Thyroid gland (tissue), 4 donors: ENCODE data around the gene RHO. TPM values are rescaled to one million over a fixed set of nuclear protein-coding genes. Genes with fewer than 3 reads are reported as not detected.

Experiments used
- DNase-seq, 2 donors: peaks; one replicate each; pipeline ENCODE4 v3.0.0-alpha.2; 2019
- H3K27ac ChIP-seq, 3 donors: fragments of 200-600 bp; sonication (generic); 1 replicate in 2 of 3; 2 replicates in 1 of 3; pipeline ENCODE4 v1.5.1; 2016 to 2019; ENCODE audit warnings: mild to moderate bottlenecking in 1 of 3, moderate library complexity in 1 of 3
- H3K27me3 ChIP-seq: fragments of 200-600 bp; sonication (generic); one replicate; pipeline ENCODE4 v1.5.1; 2019
- H3K36me3 ChIP-seq, 2 donors: fragments of 200-600 bp; sonication (generic); one replicate each; pipeline ENCODE4 v1.5.1; 2016 to 2019
- H3K4me1 ChIP-seq, 2 donors: fragments of 200-600 bp; sonication (generic); one replicate each; pipeline ENCODE4 v1.5.1; 2017 to 2019
- H3K4me3 ChIP-seq, 3 donors: fragments of 200-600 bp; sonication (generic); replicated peaks in 1 of 3; 1 replicate in 2 of 3; 2 replicates in 1 of 3; pipeline ENCODE4 v1.5.1; 2016; ENCODE audit warnings: mild to moderate bottlenecking in 1 of 3
- H3K9me3 ChIP-seq: fragments of 200-600 bp; sonication (generic); one replicate; pipeline ENCODE4 v1.5.1; 2017
- CTCF ChIP-seq, 6 experiments: fragments of 200-600 bp in 3 of 6; fragments of 450-650 bp in 3 of 6; sonication (generic) in 3 of 6; IDR thresholded peaks; one replicate each; pipeline ENCODE4 v1.5.1; 2016 to 2019; ENCODE audit warnings: antibody characterized with exemption in 6 of 6, mild to moderate bottlenecking in 2 of 6, inconsistent platforms in 1 of 6, moderate library complexity in 1 of 6
- POLR2A ChIP-seq, 2 donors: fragments of 450-650 bp; IDR thresholded peaks; one replicate each; pipeline ENCODE4 v1.6.1; 2017; ENCODE audit warnings: antibody characterized with exemption in 2 of 2, mild to moderate bottlenecking in 2 of 2, moderate library complexity in 1 of 2
- WGBS, 2 donors: methylation state at CpG; one replicate each; pipeline ENCODE4 v1.1.5; 2017; 5-methylcytosine and 5-hydroxymethylcytosine counted together
- intact Hi-C: fragments of 100-400 bp; cut with DNase I; formaldehyde crosslinking; loops from one replicate; pipeline ENCODE4 v1.15.1; 2023
- total RNA-seq, 4 donors: library from RNA; depleted of rRNA; stranded (reverse); fragments of >200 nt; gene quantifications; one replicate each; pipeline ENCODE4 v1.2.3, GENCODE V29; 2016

RHO gene
- total RNA-seq, 4 donors from 2014 or later = not detected

- WGBS, 2 donors = 85 to 92% methylated on average over 14 to 15 of the region's 18 CpGs
- intact Hi-C loops = no loop called here
- Histone ChIP-seq H3K27ac (peak overlapping the region; percentile 49 to 75 (median 74)), H3K4me1 (peaks cover 21 to 58% of the 10 kb centered on the region in 2 donors), H3K27me3 (no peaks in the 10 kb centered on the region), H3K36me3 (peaks cover 4 to 11% of the 10 kb centered on the region in 2 donors), H3K4me3 (no peak overlapping the region), H3K9me3 (no peaks in the 10 kb centered on the region)
- TF ChIP-seq CTCF (IDR thresholded peaks at IDR 0.05) (no peak), POLR2A (IDR thresholded peaks at IDR 0.05) (no peak)
- no peak for DNase-seq
Observed at GRCh38 chr3:129561619-129562248, 33.3 kb downstream of the RHO start.

GRCh38 chr3:129562803-129563202, 34.4 kb downstream of the RHO start:
- intact Hi-C loops = no loop called here
- DNase-seq = no peak
- no peaks in the 10 kb centered on the region for H3K9me3 ChIP-seq
- H3K27me3 ChIP-seq = no peaks in the 10 kb centered on the region
- peaks cover 4 to 11% of the 10 kb centered on the region in 2 donors for H3K36me3 ChIP-seq
- peaks cover 21 to 55% of the 10 kb centered on the region in 2 donors for H3K4me1 ChIP-seq
- H3K27ac ChIP-seq = no peak overlapping the region
- WGBS, 2 donors = 76 to 88% methylated on average over 6 to 16 of the region's 19 CpGs
- no peak overlapping the region for H3K4me3 ChIP-seq
- TF ChIP-seq CTCF (IDR thresholded peaks at IDR 0.05) = no peak

- DNase-seq = no peak
- intact Hi-C loops = no loop called here
- H3K36me3 ChIP-seq = peaks cover 4 to 11% of the 10 kb centered on the region in 2 donors
- H3K27ac ChIP-seq = peak overlapping the region in 1 of 3 donors; percentile 63
- no peak for TF ChIP-seq CTCF (IDR thresholded peaks at IDR 0.05)
- TF ChIP-seq POLR2A (IDR thresholded peaks at IDR 0.05) = no peak
- no peaks in the 10 kb centered on the region for H3K27me3 ChIP-seq
- H3K4me1 ChIP-seq = peaks cover 21 to 50% of the 10 kb centered on the region in 2 donors
- 88 to 94% methylated on average over 7 to 12 of the region's 12 CpGs for WGBS, 2 donors
- H3K4me3 ChIP-seq = no peak overlapping the region
- H3K9me3 ChIP-seq = no peaks in the 10 kb centered on the region
Observed at GRCh38 chr3:129563332-129563731, 34.9 kb downstream of the RHO start.

GRCh38 chr3:129563850-129564535, 35.6 kb downstream of the RHO start:
- DNase-seq = no peak
- no peaks in the 10 kb centered on the region for H3K27me3 ChIP-seq
- 77 to 79% methylated on average over 5 to 7 of the region's 8 CpGs for WGBS, 2 donors
- no peaks in the 10 kb centered on the region for H3K9me3 ChIP-seq
- H3K27ac ChIP-seq = peak overlapping the region in 2 of 3 donors; percentile 12 to 63
- peaks cover 17 to 43% of the 10 kb centered on the region in 2 donors for H3K4me1 ChIP-seq
- TF ChIP-seq POLR2A (IDR thresholded peaks at IDR 0.05) = no peak
- TF ChIP-seq CTCF (IDR thresholded peaks at IDR 0.05) = no peak
- H3K4me3 ChIP-seq = no peak overlapping the region
- intact Hi-C loops = no loop called here
- peaks cover 4 to 11% of the 10 kb centered on the region in 2 donors for H3K36me3 ChIP-seq
